D341Med (cell line): ENCODE data around the gene ZNF320.
"Not testable (repeated sequence)": the region's sequence is repeated elsewhere in the genome, so short reads cannot be mapped to it uniquely, and the experiment has no call there.

Source experiments
- DNase-seq: peaks from one replicate; pipeline ENCODE4 v3.0.0; 2012; ENCODE audit warnings: low spot score

The ZNF320 gene

GRCh38 chr19:52897138-52897935 is at the start of gene ZNF320:
Gene ZNF320 (minus strand): TSS chr19:52897635. CDS start chr19:52890255, 7,380 bp downstream.
- DNase-seq: peak; percentile 97

GRCh38 chr19:52946322-52947310 is 49.2 kb upstream of the ZNF320 start:
- peak; percentile 38 for DNase-seq

DNA sequence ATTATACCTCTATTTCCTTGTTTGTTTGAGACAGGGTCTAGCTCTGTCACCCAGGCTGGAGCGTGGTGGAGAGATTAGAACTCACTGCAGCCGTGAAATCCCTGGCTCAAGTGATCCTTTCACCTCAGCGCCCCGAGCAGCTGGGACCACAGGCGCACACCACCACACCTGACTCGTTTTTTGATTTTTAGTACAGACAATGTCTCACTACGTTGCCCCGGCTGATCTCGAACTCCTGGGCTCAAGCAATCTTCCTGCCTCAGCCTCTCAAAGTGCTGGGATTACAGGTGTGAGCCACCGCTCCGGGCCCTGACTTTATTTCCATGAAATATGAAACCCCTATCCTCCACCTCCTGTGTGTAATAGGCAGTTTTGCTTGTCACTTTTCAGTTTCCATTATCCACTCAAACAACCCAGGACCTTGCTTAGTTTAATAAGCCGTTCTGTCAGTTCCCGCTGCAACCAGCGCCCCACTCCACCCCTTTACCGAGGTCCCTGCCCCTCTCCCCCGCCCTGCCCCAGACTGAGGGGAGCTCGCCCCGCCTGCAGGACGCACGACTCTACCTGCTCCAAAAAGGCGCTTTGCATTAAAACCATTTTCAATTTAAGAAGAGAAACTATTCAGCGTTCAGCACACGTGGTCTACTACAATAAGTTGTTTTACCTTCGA is 48.4 kb upstream of the ZNF320 start:
- DNase-seq: no peak

GRCh38 chr19:52944703-52945493 is 47.5 kb upstream of the ZNF320 start:
- not testable (repeated sequence) for DNase-seq

- DNase-seq: no peak
Observed at GRCh38 chr19:52943884-52944643, 46.6 kb upstream of the ZNF320 start.

DNA sequence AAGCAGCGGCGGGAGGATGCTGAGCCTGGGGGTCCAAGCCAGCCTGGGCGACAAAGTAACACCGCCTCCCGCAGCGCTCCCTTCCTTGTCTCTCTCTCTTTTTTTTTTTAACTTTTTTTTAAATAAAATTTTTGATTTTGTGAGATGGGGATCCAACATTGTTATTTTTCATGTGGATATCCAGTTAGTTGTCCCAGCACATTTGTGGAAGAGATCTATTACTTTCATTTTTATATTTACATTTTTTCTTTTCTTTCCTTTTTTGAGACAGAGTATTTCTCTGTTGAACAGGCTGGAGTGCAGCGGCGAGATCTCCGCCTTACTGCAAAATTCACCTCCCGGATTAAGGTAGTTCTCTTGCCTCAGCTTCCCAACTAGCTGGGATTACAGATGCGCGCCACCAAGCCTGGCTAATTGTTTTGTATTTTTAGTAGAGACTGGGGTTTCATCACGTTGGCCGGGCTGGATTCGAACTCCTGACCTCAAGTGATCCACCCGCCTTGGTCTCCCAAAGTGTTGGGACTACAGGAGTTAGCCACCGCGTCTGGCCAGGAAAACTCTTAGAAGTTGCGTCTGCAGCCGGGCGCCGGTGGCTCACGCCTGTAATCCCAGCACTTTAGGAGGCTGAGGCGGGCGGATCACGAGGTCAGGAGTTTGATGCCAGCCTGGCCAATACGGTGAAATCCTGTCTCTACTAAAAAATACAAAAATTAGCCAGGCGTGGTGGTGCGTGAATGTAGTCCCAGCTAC is 45.9 kb upstream of the ZNF320 start:
- DNase-seq: no peak

GRCh38 chr19:52942386-52943133 is 45.1 kb upstream of the ZNF320 start:
- peak; percentile 85 for DNase-seq

DNA sequence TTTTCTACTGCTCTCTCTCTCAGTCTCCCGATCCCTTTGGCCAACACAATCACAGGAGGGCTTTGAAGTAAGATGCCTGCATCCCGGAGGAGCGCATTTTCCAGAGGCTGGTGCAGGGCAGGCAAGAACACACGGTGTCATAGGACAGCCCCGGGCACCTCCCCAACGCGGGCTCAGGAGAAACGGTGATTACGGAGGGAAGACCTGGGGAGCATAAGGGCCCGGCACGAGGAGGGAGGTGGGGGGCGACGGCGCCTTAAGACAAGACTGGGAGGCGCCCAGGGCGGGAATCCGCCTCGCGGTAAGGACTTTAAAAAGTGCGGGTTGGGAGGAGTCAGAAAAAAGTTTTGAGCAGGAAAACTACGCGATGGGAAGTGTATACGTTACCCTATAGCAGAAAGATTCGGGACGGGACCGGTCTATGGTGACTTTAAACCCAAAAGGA is 44.5 kb upstream of the ZNF320 start:
- DNase-seq: peak; percentile 46

DNA sequence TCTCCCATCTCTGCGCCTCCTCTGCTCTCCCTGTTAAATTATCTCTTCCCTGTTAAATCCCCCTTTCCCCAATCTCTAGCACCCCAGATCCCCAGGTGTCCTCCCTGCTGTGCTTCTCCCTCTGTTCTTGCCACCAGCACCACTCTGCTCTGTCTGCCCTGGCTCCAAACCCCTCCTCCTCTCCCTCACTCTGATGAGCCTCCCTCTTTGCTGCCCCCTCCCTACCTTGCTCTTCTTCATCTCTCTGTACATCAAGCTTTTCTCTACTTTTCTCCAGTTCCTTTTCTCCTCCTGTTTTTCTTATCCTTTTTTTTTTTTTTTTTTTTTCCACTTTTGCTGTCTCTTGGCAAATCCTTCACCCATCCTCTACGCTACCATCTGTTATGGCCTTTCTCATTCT is 44.1 kb upstream of the ZNF320 start:
- DNase-seq: not testable (repeated sequence)

- not testable (repeated sequence) for DNase-seq
Observed at GRCh38 chr19:52940905-52941304, 43.5 kb upstream of the ZNF320 start.

DNA sequence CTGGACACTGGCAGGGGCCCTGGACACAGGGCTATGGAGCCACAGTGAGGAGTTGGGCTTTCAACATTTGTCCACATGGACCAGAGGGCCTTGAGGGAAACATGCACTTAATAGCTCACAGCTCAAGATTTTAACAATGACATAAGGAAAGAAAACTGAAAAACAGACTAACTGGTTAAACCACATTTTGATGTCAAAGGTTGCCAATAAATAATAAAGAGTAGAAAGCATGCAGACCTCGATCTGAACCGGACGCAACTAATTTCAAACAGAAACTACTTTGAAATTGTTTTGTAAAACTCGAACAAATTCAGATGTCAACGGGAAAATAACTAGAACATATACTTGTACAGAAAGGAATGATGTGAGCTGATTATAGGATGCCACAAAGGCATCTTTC is 41.3 kb upstream of the ZNF320 start:
- DNase-seq: no peak

DNA sequence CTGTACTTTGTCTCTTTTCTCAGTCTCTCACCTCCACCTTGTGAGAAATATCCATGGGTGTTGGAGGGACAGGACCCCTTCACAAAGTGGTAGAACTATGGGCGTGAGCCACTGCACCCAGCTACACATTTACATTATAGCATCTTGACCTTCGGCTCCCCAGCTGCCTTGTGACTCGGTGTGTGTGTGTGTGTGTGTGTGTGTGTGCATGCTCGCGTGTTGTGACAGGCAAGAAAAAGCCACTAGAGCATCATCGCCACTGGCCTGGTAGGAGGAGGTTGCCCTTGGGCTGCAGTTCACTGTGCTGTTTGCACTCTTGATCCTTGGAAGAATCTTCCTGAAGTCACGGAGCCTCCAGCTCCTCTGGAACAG is 39.5 kb upstream of the ZNF320 start:
- no peak for DNase-seq

DNA sequence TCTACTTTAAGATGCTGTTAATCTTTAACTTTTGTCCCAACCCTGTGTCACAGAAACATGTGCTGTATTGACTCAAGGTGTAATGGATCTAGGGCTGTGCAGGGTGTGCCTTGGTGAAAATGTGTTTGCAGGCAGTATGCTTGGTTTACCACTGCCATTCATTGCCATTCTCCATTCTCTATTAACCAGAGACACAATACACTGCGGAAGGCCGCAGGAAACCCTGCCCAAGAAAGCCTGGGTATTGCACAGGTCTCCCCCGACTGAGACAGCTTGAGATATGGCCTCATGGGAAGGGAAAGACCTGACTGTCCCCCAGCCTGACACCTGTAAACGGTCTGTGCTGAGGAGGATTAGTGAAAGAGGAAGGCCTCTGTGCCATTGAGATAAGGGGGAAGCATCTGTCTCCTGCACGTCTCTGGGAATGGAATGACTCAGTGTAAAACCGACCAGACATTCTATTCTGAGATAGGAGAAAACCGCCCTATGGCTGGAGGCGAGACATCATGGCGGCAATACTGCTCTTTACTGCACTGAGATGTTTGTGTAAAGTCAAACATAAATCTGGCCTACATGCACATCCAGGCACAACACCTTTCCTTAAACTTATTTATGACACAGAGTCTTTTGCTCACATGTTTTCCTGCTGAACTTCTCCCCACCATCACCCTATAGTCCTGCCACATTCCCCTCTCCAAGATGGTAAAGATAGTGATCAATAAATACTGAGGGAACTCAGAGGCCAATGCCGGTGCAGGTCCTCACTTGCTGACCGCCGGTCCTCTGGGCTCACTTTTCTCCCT is 38.9 kb upstream of the ZNF320 start:
- DNase-seq: no peak

DNA sequence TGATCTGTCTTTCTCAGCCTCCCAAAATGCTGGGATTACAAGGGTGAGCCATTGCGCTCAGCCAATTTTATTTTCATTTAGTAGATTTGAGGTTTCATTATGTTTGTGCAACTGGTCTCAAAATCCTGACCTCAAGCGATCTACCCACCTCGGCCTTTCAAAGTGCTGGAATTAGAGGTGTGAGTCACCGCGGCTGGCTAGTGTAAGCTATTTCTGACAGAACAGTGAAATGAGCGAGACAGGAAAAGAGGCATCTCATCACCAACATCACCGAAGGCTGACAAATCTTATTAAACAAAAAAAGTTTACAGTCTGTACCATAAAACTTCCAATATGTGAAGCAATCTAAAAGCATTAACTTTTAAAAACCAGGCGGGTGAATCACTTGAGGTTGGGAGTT is 38.0 kb upstream of the ZNF320 start:
- DNase-seq: no peak

- DNase-seq: not testable (repeated sequence)
Observed at GRCh38 chr19:52924641-52925040, 27.2 kb upstream of the ZNF320 start.

DNA sequence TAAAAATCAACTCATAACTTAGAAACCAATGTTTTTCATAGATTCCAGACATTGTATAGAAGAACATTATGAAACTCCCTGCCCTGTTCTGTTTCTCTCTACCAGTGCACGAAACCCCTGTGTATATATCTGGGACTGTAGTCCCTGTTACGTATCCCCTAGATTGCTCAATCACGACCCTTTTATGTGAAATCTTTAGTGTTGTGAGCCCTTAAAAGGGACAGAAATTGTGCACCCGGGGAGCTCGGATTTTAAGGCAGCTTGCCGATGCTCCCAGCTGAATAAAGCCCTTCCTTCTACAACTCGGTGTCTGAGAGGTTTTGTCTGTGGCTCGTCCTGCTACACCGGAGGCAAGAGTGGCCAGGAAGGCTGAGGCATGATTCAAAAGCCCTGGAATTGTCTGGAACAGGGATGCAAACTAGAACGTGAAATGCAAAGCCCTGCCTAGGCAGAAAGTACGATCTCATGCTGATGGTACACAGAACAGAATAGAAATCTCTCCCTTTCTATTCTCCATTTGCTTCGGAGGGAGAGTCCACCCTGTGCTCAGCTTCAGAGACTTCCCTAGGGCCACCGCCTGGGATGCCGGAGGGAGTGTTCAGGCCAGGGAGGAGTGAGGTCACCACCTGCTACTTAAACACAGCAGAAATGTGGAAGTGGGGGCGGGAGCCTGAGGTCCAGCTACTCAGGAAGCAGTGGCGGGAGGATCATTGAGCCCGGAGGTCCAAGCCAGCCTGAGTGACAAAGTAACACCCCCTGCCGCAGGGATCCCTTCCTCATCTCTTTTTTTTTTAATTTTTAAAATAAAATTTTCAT is 26.6 kb upstream of the ZNF320 start:
- DNase-seq: no peak
